Stimulated activated CD8-positive, alpha-beta memory T cell treated with anti-CD3 and anti-CD28 coated beads, Interleukin-15, amount 100 ng/mL, for 24 hours (primary cell): ENCODE measurements around the gene ENOX1.

ENCODE experiments used
- DNase-seq: peaks from one replicate; pipeline ENCODE4 v3.0.0-alpha.2; 2020; ENCODE audit warnings: low read depth

Gene ENOX1

DNA sequence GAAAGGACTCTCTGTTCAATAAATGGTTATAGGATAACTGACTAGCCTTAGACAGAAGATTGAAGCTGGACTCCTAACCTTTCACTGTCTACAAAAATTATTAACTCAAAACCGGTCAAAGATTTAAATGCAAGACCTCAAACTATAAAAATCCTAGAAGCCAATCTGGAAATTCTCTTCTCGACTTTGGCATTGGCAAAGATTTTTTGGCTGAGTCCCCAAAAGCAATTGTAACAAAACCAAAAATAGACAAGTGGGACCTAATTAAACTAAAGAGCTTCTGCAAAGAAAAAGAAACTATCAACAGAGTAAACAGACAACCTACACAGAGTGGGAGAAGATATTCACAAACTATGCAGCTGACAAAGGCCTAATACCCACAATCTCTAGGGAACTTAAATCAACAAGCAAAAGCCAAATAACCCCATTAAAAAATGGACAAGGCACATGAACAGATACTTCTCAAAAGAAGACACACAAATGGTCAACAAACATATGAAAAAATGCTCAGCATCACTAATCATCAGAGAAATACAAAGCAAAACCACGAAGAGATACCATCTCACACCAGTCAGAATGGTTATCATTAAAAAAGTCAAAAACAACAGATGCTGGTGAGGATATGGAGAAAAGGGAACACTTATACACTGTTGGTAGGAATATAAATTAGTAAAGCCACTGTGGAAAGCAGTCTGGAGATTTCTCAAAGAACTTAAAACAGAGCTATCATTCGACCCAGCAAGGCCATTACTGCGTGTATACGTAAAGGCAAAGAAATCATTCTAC is 497.1 kb downstream of the ENOX1 start:
- no peak for DNase-seq

DNA sequence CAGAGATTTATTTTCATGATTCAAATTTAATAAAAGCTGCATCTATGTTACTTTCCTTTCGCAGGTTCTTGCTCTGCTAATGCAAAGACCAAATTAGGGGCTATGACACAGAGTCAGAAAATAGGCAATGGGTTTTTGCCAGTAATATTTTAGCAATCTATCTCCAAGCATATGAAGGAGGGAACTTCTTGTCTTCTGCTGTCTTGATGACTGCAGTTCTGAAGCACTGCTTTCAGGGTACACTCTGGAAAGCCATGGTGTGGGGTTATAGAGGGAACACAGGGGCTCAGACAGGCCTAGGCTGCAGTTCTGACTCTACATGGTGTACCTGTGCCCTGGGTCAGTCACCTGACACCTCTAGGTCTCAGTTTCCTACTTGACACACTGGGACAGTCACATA is 500.0 kb downstream of the ENOX1 start:
- no peak for DNase-seq

DNA sequence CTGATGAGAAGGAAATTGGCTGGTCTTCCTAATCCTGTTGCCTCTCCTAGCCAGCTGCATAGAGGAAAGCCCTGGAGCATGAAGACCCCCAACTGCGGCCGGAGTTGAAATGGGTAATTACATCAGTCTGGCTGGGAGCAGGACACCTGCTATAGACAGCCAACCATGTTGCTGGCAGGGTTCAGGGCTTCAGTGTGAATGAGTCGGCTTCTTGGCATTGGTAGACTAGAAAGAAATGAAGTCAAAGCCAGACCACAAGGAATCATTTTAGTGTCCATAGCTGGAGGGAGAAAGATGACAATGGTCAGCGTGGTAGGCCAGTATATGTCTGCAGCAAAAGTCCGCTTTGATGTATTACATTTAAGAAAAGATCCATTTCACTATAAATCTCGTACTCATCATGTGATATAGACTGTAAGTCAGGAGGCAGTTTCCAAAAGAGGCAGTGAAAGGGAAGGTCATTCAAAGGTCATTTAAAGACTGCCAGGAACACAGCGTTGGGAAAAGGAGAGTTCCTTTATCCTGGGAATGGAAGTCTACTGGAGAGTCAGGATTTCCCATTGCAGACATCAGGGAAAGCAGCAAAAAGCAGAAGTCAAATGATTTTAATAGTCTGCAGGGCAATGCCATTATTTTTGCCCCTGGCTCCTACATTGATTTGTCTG is 500.7 kb downstream of the ENOX1 start:
- DNase-seq = no peak

DNA sequence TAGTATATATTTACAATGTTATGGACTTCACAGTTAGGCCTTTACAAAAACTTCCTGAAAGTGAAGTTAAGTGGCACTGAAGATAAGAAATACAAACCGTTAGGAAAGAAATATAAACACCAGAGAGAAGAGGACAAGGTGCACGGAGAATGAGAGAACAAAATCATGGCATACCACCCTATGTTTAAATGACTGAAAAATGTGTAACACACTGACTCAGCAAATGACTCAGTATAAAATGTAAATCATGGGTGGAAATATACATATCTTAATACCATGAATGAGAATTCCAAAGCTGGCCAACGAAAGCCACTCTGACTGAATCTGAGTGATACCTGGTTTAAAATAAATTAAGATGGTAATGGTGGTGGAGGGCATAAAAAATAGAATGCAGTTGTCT is 502.6 kb downstream of the ENOX1 start:
- DNase-seq = no peak

DNA sequence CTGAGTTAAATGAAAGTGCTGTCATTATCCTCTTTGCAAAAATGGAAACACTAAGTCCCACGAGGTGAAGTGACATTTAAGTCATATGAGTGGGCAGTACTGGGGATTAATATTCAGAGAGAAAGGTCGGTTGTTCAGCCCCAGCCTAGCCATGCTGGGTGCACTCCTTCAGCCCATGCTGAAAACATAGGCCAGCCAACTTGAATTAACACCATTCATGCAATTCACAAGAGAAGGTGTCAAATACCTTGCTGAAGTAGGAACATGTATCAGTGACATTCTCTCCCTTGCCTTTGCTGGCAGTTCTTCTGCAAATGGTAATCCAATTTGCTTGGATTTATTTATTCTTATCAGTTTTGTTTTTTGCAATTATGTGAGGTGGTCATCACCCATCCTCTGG is 507.1 kb downstream of the ENOX1 start:
- DNase-seq = no peak

DNA sequence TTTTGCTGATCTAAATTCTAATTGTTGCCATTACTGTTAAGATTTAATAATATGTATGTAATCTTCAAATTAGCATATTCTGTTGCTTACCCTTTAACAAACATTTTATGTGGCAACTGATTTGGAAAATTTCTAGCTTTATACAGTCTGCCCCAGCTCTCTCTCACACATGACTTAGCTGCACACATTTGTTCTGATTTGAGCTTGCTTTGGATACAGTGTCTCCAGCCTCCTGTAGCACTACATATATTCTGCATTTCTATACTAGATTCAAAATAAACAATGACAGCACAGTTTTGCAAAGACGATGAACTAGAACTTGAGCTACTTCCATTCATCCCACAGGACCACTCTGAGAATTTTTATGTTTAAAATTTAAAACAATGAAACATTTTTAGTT is 508.6 kb downstream of the ENOX1 start:
- no peak for DNase-seq

DNA sequence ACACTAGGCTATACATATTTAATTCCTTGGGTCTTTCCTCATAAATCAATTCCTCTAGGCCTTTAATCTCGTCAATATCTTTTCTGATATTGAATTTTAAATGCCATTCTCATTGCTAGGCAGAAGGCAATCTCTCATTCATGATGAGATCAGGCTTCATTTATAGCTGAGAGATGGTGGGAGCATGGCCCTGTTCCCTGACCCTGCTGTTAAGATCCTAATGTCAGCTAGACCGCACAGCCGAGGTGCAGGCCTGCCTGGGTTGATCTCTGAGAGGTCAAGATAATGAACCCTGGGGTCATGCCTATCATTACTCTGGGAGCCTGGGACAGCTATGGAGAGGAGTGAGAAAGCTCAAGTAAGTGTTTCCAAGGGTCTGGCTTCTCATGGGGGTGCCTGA is 509.6 kb downstream of the ENOX1 start:
- DNase-seq = no peak

DNA sequence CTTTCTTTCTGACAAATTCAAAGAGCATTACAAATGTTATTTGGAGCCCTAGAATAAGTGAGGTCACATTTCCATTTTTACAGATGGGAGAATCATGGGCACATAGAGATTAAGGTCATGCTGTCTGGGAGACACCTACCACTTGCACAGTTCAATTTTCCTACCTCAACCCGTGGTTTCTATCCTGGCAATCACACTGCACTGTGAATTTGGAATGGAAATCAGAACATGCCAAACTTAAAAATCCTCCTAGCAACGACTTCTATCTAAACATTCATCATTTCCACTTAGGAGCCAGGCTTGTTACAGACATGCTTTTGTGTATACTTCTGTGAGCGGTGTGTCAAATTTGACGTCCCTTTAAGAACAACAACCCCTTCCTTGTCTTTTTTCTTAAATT is 511.9 kb downstream of the ENOX1 start:
- no peak for DNase-seq

DNA sequence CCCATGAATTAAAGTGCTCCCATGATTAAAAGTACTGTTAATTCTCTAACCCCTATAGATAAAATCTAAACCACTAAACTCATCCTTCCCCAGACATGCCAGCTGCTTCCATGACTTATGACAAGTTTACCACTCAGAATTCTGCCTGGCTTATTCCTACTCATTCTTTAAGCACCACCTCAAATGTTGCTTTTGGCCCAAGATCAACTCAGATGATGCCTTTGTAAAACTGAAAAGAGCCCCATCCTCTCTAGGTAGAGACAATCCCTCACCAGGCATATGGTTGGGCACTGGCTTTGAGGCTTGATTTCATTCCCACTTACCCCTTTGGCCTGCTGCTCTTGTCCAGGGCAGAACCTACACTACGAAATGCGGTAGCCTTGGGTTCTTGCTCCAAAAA is 513.4 kb downstream of the ENOX1 start:
- DNase-seq = no peak

DNA sequence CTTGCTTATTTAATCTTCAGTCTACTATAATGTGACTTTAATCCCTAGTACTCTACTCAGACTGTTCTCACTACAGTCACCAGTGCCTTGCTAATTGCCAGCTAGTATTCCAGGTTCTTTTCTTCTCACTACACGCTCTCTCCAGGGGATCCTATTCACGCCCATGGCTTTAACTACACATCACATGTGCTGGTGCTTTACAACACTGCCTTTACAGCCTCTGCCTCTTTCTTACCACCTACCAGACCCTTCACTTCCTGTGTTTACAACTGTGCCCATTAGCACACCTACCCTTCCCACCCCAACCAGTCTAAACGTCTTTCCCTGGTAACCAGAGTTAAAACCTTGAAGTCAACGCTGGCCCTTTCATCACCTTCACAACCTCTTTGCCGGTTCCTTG is 513.9 kb downstream of the ENOX1 start:
- no peak for DNase-seq

DNA sequence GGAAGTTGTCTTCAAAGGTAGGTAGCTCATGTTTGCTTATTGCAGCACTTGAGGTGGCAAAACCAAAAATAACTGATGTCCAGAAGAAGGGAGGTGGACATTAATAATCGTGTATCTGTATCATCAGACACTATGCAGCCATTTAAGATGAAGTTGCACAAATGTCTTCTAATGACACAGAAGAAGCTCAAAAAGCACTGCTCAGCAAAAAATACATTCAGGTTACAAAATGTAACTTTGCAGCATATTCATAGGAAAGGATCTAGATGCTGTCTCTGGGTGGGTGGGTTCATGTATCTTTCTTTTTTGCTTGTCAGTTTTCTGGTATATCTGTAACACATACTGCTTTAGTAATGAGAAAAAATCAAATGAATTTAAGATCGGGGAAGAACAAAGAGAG is 515.6 kb downstream of the ENOX1 start:
- DNase-seq = no peak

DNA sequence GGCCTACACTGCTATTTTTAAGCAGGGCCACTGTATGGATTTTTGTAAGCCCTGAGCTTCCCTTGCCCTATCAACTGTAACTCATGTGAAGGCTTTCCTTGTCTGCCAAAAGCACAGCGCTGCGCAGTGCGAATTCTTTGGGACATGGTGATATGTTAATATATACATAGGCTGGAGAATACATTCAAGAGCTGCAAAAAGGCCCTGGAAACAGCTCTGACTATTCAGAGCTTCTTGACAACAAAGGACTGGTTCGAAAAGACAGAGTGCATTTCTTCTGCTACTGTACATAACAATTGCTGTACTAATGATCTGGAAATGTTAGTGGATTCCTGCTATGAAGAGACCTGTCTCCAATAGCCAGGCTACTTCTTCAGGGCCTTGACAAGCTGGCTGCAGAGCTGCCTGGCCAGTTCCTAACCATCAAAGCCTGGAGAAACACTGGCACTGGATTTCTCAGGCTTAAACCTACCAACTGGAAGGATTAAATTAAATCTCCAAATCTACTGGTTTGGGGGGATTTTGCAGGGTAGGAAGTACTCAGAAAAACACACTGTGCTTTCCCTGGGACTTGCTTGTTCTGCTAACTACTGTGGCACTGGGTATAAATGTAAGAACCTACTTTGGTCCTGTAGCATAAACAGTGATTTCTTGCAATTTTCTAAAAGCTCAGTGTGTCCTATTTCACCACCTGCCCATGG is 516.5 kb downstream of the ENOX1 start:
- DNase-seq = no peak

DNA sequence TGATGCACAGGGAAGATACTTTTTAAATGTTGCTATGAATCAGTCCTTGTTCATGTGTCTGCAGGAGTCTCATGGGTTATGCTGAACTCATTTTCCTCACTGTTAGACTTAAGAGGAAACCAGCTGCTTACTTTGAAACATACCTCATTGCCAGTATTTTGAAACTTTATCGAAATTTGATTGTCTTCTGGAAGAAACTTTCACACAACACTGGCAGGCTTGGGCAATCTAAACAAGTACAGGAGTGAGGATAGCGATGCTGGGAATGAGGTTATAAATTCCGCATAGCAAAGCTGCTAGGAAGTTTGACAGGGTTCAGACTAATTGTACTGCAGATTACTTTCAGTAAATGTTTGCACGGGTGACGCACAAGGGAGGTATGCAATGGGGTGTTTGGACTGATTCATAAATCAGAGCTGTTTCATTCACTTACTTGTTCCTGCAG is 517.7 kb downstream of the ENOX1 start:
- no peak for DNase-seq

DNA sequence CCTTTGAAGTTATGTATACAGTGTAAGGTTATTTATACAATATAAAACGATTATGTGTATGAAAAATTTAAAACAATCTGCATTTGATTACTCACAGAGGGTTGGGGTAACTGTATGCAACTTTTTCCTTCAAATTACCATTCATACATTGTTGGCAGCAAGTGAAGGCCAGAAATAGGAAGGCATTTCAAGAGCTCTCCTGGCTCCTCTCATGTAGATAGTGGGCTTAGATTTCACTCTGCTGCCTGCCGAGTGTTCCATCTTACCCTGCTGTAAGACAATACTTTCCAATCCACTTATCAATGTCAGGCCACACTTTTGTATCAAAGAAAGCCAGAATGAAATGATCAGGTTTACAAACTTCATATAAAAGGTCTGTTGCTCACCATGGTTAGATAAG is 518.1 kb downstream of the ENOX1 start:
- DNase-seq = no peak

DNA sequence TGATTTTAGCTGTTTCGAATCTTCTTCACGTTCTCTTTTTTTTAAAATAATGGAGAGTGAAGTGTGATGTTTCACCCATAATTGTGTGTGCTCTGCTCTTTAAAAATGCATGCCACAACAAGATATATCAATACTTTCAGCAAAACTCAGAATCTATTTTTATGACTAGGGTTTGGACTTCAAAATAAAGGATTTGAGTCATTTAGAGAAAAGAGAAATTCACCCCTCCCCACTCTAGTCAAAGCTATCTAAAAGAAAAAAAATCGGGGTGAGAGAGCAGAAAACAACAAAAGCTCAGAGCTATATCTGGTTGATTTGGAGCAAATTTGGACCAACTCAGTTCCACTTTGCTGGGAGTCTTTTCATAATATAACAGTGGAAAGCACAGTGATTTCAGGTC is 518.9 kb downstream of the ENOX1 start:
- no peak for DNase-seq

DNA sequence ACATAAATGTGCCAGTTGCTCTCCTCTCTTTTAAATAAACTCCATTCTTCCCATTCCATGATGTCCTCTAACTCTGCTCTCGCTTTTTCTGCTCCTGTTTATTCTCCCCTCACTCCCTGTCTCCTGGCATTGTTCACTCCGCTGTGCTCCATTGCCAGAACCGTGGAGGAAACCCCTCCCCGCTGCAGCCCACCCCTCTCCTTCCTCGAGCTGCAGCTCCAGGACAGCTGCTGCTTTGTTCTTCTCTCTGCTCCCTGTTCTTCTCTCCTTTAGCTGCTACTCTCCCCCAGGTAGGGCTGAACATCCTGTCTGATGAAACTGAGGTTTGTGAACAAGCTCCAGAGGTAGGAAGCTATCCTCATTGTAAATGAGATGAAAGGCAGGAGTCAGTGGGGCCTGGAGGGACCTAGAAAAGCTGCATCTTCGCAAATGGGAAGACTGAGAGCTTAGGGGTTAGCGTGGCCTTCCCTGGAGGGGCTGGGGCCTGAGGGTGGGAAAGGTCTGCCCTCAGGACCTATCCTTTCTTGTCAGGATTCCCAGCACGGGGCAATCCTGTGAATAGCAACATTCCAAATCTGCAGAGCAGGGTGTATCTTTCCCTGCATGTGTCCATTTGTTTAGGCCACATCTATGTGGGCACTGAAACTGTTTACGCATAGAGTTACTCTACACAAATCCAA is 519.7 kb downstream of the ENOX1 start:
- no peak for DNase-seq

DNA sequence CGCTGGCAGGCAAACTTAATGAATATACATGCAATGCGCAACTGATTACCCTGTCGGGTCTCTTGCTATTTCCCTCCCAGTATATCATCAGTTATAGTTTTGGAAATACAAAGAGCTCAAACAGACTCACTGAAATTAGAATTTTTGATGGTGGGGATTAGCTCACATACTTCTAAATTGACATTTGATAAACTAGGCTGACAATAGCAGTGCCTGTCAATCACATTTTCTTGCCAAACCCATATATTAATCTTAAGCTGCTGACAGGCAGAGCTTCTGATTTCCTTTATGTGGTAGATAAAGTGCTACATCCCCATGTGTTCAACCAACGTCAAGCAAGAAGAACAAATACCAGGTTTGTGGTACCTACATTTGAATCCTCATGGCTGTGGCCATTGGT is 521.7 kb downstream of the ENOX1 start:
- no peak for DNase-seq

DNA sequence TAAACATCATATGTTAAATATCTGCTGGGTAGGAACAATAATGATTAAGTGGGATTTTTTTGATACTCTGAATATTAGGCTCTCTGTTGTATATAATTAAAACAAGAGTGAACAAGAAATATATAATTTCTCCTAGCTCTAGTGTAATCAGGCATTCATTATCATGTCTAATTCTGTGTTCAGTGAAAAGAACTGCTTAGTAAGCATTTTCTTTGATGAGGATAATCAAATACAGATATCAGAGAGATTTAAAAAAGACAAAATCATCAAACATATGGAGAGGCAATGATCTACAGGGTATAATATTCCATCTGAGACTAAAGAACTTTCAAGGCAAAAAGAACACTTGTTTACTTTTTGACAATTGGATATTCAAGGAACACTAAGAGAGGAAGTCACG is 522.3 kb downstream of the ENOX1 start:
- DNase-seq = no peak

DNA sequence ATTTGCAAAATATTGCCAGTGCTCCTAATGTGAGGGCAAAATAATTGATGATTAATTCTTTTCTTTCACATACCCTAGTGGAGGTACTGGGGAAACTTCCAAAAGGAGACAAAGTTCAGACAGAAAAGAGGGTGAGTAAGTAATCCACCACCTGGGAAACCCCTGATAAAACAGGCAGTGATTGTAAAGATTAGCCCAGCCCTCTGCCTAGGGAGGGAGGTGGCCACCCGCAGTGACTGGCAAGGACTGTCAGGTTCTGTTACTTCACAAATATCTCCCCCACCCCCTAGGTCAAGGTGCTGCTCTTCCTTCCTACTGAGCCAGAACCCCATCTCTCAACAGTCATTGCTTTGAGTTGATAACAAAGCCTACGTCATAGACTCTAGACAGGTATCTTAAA is 523.7 kb downstream of the ENOX1 start:
- DNase-seq = no peak

DNA sequence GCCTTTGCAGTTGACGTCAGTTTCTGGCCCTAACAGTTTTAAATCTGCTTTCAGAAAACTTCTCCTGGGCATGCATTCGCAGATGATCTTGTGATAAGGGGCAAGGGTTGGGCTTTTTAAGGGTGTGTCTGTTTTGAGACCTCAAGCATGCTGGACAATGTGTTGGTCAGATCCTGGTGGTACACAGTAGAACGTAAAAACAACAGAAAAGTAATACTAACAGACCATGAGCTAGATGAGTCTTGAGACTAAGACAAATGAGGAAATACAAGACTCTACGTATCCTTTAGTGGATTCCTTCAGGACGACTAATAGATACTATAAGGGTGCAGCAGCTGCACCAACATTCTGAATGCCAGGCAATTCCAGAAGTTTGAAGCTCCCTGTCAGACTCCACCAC is 525.8 kb downstream of the ENOX1 start:
- DNase-seq = no peak

DNA sequence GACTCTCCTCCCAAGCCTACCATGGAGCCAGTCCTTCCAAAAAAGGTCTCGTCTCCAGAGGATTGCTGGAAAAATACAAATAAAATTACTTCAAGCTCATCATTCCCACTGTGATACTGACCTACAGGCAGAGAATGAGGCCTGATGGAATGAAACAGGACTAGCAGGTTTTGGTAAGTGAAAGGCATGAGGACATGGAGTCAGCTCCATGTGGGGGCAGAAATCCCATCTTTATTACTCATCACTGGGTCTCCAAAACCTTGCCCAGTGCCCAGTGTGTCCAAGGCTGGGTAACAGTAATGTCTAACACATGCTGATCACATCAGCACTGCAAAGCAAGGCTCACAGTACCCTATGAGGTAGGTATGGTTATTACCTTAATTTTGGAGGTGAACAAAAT is 528.0 kb downstream of the ENOX1 start:
- no peak for DNase-seq

DNA sequence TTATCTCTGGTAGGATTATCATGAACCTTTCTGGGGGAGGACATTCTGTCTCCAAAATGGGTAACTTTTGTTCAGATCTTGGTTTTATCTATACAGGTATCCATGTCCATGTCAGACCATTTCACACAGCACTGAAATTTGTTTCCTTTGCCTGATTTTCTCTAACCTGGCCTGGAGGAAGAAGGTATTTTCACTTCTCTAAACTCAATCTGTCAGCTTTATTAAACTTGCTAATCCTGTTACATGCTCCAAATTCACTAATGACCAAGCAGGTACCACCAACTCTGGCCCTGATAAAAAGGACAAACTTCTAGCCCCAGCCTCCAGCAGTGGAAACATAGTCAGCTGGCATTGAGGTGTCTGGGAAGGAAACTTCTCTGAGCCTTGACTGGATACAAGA is 529.0 kb downstream of the ENOX1 start:
- DNase-seq = no peak

DNA sequence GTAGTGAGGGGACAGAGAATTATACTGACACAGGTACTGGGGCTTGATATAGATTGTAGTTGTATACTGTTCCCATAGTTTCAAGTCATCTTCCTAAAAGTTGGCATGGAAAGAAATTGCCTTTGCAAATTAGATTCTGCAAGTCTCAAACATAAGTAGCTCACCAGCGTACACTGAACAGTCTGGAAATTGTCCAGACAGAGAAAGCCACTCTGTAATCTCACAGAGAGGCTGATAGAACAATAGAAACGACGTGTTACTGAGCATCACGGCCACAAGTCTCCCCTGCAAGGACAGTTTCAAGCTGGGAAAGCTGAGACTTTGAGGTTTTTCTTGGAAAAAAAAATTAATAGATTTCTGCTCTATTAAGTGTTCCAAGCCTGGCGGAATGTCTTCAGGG is 534.8 kb downstream of the ENOX1 start:
- DNase-seq = no peak
